Measurements from ENCODE around the gene MUSK. TPM values are rescaled to one million over a fixed set of nuclear protein-coding genes. Genes with fewer than 3 reads are reported as not detected.

MUSK gene
- polyA plus RNA-seq, 1 donor (not counting 4 experiments of a cell fraction or from before 2014, with no cell fraction given) = not detected

GRCh38 chr9:110807956-110808598 is 139.5 kb downstream of the MUSK start:
- DNase-seq (ENCODE audit: low read depth, low spot score) = no peak
- FAIRE-seq = no peak
- TF ChIP-seq EZH2 (IDR thresholded peaks at IDR 0.05; ENCODE audit: low read length) = no peak
- TF ChIP-seq, protein P1, sequence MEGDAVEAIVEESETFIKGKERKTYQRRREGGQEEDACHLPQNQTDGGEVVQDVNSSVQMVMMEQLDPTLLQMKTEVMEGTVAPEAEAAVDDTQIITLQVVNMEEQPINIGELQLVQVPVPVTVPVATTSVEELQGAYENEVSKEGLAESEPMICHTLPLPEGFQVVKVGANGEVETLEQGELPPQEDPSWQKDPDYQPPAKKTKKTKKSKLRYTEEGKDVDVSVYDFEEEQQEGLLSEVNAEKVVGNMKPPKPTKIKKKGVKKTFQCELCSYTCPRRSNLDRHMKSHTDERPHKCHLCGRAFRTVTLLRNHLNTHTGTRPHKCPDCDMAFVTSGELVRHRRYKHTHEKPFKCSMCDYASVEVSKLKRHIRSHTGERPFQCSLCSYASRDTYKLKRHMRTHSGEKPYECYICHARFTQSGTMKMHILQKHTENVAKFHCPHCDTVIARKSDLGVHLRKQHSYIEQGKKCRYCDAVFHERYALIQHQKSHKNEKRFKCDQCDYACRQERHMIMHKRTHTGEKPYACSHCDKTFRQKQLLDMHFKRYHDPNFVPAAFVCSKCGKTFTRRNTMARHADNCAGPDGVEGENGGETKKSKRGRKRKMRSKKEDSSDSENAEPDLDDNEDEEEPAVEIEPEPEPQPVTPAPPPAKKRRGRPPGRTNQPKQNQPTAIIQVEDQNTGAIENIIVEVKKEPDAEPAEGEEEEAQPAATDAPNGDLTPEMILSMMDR (optimal IDR thresholded peaks at IDR 0.05 in 1 of 3, IDR thresholded peaks at IDR 0.05 in 1 of 3, conservative IDR thresholded peaks at IDR 0.05 in 1 of 3; ENCODE audit: extremely low read depth in 1 of 3, insufficient read depth in 2 of 3, low read length in 3 of 3) = no peak
- Histone ChIP-seq H3K27ac (ENCODE audit: control insufficient read depth, insufficient read depth, low read length) (no peak overlapping the region), H3K9ac (ENCODE audit: control insufficient read depth, extremely low read depth, insufficient read depth, low read length) (no peak overlapping the region), H3K9me1 (ENCODE audit: control insufficient read depth, extremely low read depth, insufficient read depth, low read length) (no peaks in the 10 kb centered on the region), H2AFZ (ENCODE audit: control insufficient read depth, low read length) (no peak overlapping the region), H3K27me3 (ENCODE audit: control insufficient read depth, extremely low read depth, insufficient read depth, low read length) (no peaks in the 10 kb centered on the region), H3K4me3 (ENCODE audit: control insufficient read depth in 2 of 3, extremely low read depth in 1 of 3, insufficient read depth in 2 of 3, low read depth in 1 of 3, low read length in 3 of 3) (no peak overlapping the region), H3K79me2 (ENCODE audit: control insufficient read depth, insufficient read depth, low read length) (no peaks in the 10 kb centered on the region), H3K9me3 (ENCODE audit: control insufficient read depth, low read depth, low read length) (no peaks in the 10 kb centered on the region), H3K36me3 (ENCODE audit: control insufficient read depth in 2 of 2, extremely low read depth in 1 of 2, insufficient read depth in 2 of 2, low read length in 2 of 2) (no peaks in the 10 kb centered on the region), H4K20me1 (ENCODE audit: control insufficient read depth, extremely low read depth, insufficient read depth, low read length) (no peaks in the 10 kb centered on the region), H3K4me2 (ENCODE audit: control insufficient read depth, extremely low read depth, insufficient read depth, low read depth, low read length) (no peak overlapping the region), H3K4me1 (ENCODE audit: control insufficient read depth, extremely low read depth, insufficient read depth, low read length) (no peaks in the 10 kb centered on the region)
- dilution Hi-C loops (cut with MboI; ENCODE audit: extremely low pct_ligation_motif_present, low sequenced_read_pairs) = loop anchor here (25.0 kb wide), 1 partner anchor 96 kb away; no protein-coding TSS in a partner anchor

DNA sequence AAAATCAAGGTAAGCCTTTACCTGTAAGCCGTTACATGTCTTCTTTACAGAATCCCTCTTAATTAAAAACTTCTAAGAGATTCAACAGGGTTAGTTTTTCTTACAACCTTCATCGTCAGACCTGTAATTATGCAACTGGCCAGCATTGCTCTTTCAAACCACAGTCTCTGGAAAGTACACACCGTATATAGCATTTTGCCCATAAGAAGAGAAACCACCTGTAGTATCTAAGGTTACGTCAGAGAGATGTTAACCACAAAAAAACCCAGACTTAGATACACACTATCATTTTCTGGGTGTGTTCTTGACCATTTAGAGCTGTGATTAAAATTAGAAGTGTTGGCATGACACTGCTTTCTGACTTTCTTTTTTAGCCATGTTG is 140.0 kb downstream of the MUSK start:
- H3K9ac ChIP-seq (ENCODE audit: control insufficient read depth, extremely low read depth, insufficient read depth, low read length) = no peak overlapping the region
- H3K27me3 ChIP-seq (ENCODE audit: control insufficient read depth, extremely low read depth, insufficient read depth, low read length) = no peaks in the 10 kb centered on the region
- no peak for DNase-seq (ENCODE audit: low read depth, low spot score)
- no peak for TF ChIP-seq EZH2 (IDR thresholded peaks at IDR 0.05; ENCODE audit: low read length)
- TF ChIP-seq, protein P1 (optimal IDR thresholded peaks at IDR 0.05 in 1 of 3, IDR thresholded peaks at IDR 0.05 in 1 of 3, conservative IDR thresholded peaks at IDR 0.05 in 1 of 3; ENCODE audit: extremely low read depth in 1 of 3, insufficient read depth in 2 of 3, low read length in 3 of 3) = no peak
- dilution Hi-C loops (cut with MboI; ENCODE audit: extremely low pct_ligation_motif_present, low sequenced_read_pairs) = loop anchor here (25.0 kb wide), 1 partner anchor 96 kb away; no protein-coding TSS in a partner anchor
- no peak overlapping the region for H3K4me2 ChIP-seq (ENCODE audit: control insufficient read depth, extremely low read depth, insufficient read depth, low read depth, low read length)
- FAIRE-seq = no peak
- H3K9me3 ChIP-seq (ENCODE audit: control insufficient read depth, low read depth, low read length) = no peaks in the 10 kb centered on the region
- peaks cover 2% of the 10 kb centered on the region for H3K4me1 ChIP-seq (ENCODE audit: control insufficient read depth, extremely low read depth, insufficient read depth, low read length)
- H3K27ac ChIP-seq (ENCODE audit: control insufficient read depth, insufficient read depth, low read length) = no peak overlapping the region
- no peaks in the 10 kb centered on the region for H4K20me1 ChIP-seq (ENCODE audit: control insufficient read depth, extremely low read depth, insufficient read depth, low read length)
- H3K79me2 ChIP-seq (ENCODE audit: control insufficient read depth, insufficient read depth, low read length) = no peaks in the 10 kb centered on the region
- H3K36me3 ChIP-seq (ENCODE audit: control insufficient read depth in 2 of 2, extremely low read depth in 1 of 2, insufficient read depth in 2 of 2, low read length in 2 of 2) = no peaks in the 10 kb centered on the region
- H3K9me1 ChIP-seq (ENCODE audit: control insufficient read depth, extremely low read depth, insufficient read depth, low read length) = no peaks in the 10 kb centered on the region
- H3K4me3 ChIP-seq (ENCODE audit: control insufficient read depth in 2 of 3, extremely low read depth in 1 of 3, insufficient read depth in 2 of 3, low read depth in 1 of 3, low read length in 3 of 3) = no peak overlapping the region
- no peak overlapping the region for H2AFZ ChIP-seq (ENCODE audit: control insufficient read depth, low read length)

All from keratinocyte (primary cell).